Brain microvascular endothelial cell (primary cell): ENCODE results near the gene SPATA2L.

ENCODE experiments used
- DNase-seq: peaks from one replicate; pipeline ENCODE4 v3.0.0-alpha.2; 2020
- H3K27ac ChIP-seq: fragments of 250-450 bp; sonication (Bioruptor Pico); 2 replicates; pipeline ENCODE4 v1.5.1; 2020; ENCODE audit warnings: mild to moderate bottlenecking, moderate library complexity
- H3K27me3 ChIP-seq: fragments of 250-450 bp; sonication (Bioruptor Pico); replicated peaks from 2 replicates; pipeline ENCODE4 v1.5.1; 2020; ENCODE audit warnings: mild to moderate bottlenecking
- H3K36me3 ChIP-seq: fragments of 250-450 bp; sonication (Bioruptor Pico); replicated peaks from 2 replicates; pipeline ENCODE4 v1.5.1; 2020; ENCODE audit warnings: mild to moderate bottlenecking
- H3K4me3 ChIP-seq: 2 replicates; pipeline ENCODE4 v1.5.1; 2011; ENCODE audit warnings: low read depth, mild to moderate bottlenecking, control low read depth, low read length, moderate library complexity
- in situ Hi-C: cut with HindIII; loops from 2 replicates; pipeline ENCODE4 v1.10.0; 2017; ENCODE audit warnings: low sequenced_read_pairs, low pct_ligation_motif_present
- TF ChIP-seq, protein P1 (sequence below): IDR thresholded peaks from 2 replicates; pipeline ENCODE4 v1.5.1; 2011; ENCODE audit warnings: low read depth, mild to moderate bottlenecking, moderate library complexity, low read length, control low read depth, inconsistent platforms; ENCODE audit errors: missing control alignments

SPATA2L gene

DNA sequence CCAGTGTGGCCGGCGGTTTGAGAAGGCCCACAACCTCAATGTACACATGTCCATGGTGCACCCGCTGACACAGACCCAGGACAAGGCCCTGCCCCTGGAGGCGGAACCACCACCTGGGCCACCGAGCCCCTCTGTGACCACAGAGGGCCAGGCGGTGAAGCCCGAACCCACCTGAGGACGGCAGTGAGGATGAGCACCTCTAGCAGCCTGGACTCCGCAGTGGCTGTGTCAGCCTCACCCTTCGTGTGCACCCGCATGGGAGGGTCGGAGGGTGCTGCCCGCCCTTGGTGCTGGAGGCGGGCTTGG lies 36.5 kb upstream of the SPATA2L start:
- Histone ChIP-seq H3K27me3 (no peaks in the 10 kb centered on the region), H3K27ac (no peak overlapping the region), H3K4me3 (no peak overlapping the region), H3K36me3 (peaks cover 70% of the 10 kb centered on the region)
- in situ Hi-C loops: no loop called here
- TF ChIP-seq, protein P1, sequence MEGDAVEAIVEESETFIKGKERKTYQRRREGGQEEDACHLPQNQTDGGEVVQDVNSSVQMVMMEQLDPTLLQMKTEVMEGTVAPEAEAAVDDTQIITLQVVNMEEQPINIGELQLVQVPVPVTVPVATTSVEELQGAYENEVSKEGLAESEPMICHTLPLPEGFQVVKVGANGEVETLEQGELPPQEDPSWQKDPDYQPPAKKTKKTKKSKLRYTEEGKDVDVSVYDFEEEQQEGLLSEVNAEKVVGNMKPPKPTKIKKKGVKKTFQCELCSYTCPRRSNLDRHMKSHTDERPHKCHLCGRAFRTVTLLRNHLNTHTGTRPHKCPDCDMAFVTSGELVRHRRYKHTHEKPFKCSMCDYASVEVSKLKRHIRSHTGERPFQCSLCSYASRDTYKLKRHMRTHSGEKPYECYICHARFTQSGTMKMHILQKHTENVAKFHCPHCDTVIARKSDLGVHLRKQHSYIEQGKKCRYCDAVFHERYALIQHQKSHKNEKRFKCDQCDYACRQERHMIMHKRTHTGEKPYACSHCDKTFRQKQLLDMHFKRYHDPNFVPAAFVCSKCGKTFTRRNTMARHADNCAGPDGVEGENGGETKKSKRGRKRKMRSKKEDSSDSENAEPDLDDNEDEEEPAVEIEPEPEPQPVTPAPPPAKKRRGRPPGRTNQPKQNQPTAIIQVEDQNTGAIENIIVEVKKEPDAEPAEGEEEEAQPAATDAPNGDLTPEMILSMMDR: no peak
- no peak for DNase-seq

DNA sequence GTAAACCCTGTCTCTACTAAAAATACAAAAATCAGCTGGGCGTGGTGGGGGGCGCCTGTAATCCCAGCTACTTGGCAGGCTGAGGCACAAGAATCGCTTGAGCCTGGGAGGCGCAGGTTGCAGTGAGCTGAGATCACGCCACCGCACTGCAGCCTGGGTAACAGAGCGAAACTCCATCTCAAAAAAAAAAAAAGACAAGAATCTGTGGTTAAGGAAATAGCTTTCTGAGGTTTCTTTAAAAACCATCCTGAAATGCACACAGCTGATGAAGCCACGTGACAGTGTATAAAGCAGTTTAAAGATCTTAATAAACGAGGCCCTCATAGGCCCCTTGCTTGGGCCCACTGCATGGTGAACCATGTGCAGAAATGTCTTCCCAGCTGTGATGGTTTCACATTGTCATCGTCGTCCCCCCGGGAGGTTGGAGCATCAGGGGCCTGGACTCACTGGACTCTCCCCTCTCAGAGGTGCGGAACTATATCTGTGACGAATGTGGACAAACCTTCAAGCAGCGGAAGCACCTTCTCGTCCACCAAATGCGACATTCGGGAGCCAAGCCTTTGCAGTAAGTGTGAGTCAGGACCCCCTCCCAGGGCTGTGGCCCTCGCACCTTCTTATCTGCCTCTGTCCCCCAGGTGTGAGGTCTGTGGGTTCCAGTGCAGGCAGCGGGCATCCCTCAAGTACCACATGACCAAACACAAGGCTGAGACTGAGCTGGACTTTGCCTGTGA lies 36.0 kb upstream of the SPATA2L start:
- Histone ChIP-seq H3K27ac (no peak overlapping the region), H3K36me3 (peaks cover 72% of the 10 kb centered on the region)
- in situ Hi-C loops: no loop called here

DNA sequence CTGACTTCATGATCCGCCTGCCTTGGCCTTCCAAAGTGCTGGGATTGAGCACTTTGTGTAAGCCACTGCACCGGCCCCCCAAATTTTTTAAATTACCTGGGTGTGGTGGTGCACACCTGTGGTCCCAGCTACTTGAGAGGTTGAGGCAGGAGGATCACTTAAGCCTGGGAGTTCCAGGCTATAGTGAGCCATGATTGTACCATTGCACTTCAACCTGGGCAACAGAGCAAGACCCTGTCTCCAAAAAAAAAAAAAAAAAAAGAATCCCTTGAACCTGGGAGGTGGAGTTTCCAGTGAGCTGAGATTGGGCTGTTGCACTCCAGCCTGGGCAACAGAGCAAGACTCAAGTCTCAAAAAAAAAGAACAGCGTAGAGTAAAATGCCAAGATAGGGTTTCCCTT lies 35.0 kb upstream of the SPATA2L start:
- H3K27me3 ChIP-seq: no peaks in the 10 kb centered on the region
- in situ Hi-C loops: no loop called here
- peaks cover 78% of the 10 kb centered on the region for H3K36me3 ChIP-seq
- H3K27ac ChIP-seq: no peak overlapping the region
- DNase-seq: no peak
- H3K4me3 ChIP-seq: no peak overlapping the region
- TF ChIP-seq, protein P1: no peak

More for the DNA sequence above, 36.0 kb upstream of the SPATA2L start:
- Histone ChIP-seq H3K27me3 (no peaks in the 10 kb centered on the region), H3K4me3 (no peak overlapping the region)
- no peak for DNase-seq
- TF ChIP-seq, protein P1: no peak

DNA sequence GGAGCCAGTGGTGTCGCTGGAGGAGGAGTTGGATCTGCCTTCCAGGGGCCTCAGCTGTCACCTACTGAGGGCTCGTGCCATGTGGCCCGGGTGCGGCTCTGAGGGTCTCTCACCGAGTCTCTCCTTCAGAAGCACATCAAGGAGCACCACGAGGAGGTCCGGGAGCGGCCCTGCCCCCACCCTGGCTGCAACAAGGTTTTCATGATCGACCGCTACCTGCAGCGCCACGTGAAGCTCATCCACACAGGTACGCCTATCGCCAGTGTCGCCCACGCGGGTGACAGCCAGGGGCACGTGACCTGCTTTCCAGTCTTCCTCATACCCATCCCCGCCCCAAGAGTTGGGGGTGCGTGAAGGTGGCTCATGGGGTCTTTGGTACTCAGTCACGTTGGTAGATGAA lies 32.3 kb upstream of the SPATA2L start:
- in situ Hi-C loops: no loop called here
- Histone ChIP-seq H3K4me3 (no peak overlapping the region), H3K36me3 (peaks cover 84% of the 10 kb centered on the region), H3K27ac (no peak overlapping the region), H3K27me3 (no peaks in the 10 kb centered on the region)
- TF ChIP-seq, protein P1: no peak
- no peak for DNase-seq

DNA sequence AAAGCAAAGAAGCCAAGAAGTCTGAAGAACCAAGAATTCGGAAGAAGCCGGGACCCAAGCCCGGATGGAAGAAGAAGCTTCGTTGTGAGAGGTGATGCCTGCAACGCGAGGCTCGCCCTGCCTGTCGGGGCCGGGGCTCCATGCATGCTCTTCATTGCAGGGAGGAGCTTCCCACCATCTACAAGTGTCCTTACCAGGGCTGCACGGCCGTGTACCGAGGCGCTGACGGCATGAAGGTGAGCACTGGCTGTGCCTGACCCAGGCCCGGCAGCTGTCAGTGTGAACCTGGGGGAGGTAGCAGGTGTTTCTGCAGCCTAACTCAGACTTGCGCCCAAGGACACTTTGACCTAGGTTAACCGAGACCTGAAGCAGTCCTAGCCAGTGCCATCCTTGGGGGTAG lies 31.8 kb upstream of the SPATA2L start:
- no peak for DNase-seq
- no peak overlapping the region for H3K27ac ChIP-seq
- H3K27me3 ChIP-seq: no peaks in the 10 kb centered on the region
- peaks cover 79% of the 10 kb centered on the region for H3K36me3 ChIP-seq
- no peak overlapping the region for H3K4me3 ChIP-seq
- TF ChIP-seq, protein P1: no peak
- in situ Hi-C loops: no loop called here

DNA sequence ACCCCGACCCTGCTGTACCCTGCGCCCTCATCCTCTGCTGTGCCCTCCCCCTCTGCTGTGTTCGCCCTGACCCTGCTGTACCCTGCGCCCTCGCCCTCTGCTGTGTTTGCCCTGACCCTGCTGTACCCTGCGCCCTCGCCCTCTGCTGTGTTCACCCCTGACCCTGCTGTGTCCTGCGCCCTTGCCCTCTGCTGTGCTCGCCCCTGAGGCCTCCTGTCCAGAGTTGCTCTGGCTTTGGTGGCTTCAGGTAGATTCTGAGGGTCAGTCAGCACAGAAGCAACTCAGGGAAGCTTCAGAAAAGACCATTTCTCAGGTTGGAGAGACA lies 31.4 kb upstream of the SPATA2L start:
- no peak for DNase-seq
- H3K27ac ChIP-seq: no peak overlapping the region
- TF ChIP-seq, protein P1: no peak
- no peaks in the 10 kb centered on the region for H3K27me3 ChIP-seq
- no peak overlapping the region for H3K4me3 ChIP-seq
- in situ Hi-C loops: no loop called here
- peaks cover 75% of the 10 kb centered on the region for H3K36me3 ChIP-seq
